ENCODE results near the gene OSR1.

OSR1 gene

GRCh38 chr2:19363474-19363778 lies 5.0 kb upstream of the OSR1 start:
- Mint-ChIP-seq H3K36me3 (no peaks in the 10 kb centered on the region), H3K4me3 (peak overlapping the region; percentile 96), H3K27me3 (peaks cover 17% of the 10 kb centered on the region), H3K9me3 (no peaks in the 10 kb centered on the region), H3K4me1 (peaks cover 17% of the 10 kb centered on the region), H3K27ac (peak overlapping the region; percentile 89)
- ATAC-seq (ENCODE audit: low read depth) (no peak), DNase-seq (ENCODE audit: low spot score in 2 of 2) (no peak)

- H3K27me3 Mint-ChIP-seq, result peaks cover 17% of the 10 kb centered on the region
- peak in 1 of 2 donors; percentile 20 for DNase-seq (ENCODE audit: low spot score in 2 of 2)
Measured at GRCh38 chr2:19362755-19363473, 4.5 kb upstream of the OSR1 start.

GRCh38 chr2:19362094-19362754 lies 3.8 kb upstream of the OSR1 start:
- Mint-ChIP-seq H3K27me3 (peaks cover 17% of the 10 kb centered on the region), H3K9me3 (no peaks in the 10 kb centered on the region), H3K27ac (peak overlapping the region; percentile 89), H3K4me1 (peaks cover 22% of the 10 kb centered on the region), H3K36me3 (no peaks in the 10 kb centered on the region), H3K4me3 (peak overlapping the region; percentile 96)
- ATAC-seq (ENCODE audit: low read depth), result peak; percentile 74
- peak in 1 of 2 donors; percentile 24 for DNase-seq (ENCODE audit: low spot score in 2 of 2)

More at GRCh38 chr2:19362755-19363473, 4.5 kb upstream of the OSR1 start:
- H3K4me1 Mint-ChIP-seq, result peaks cover 17% of the 10 kb centered on the region
- ATAC-seq (ENCODE audit: low read depth), result peak; percentile 26
- H3K9me3 Mint-ChIP-seq, result no peaks in the 10 kb centered on the region
- H3K36me3 Mint-ChIP-seq, result no peaks in the 10 kb centered on the region
- peak overlapping the region; percentile 89 for H3K27ac Mint-ChIP-seq
- H3K4me3 Mint-ChIP-seq, result peak overlapping the region; percentile 96

- peak overlapping the region; percentile 89 for H3K27ac Mint-ChIP-seq
- no peaks in the 10 kb centered on the region for H3K36me3 Mint-ChIP-seq
- no peaks in the 10 kb centered on the region for H3K9me3 Mint-ChIP-seq
- DNase-seq (ENCODE audit: low spot score in 2 of 2), result peak in 1 of 2 donors; percentile 41
- ATAC-seq (ENCODE audit: low read depth), result no peak
- H3K27me3 Mint-ChIP-seq, result peaks cover 20% of the 10 kb centered on the region
- peak overlapping the region; percentile 96 for H3K4me3 Mint-ChIP-seq
- H3K4me1 Mint-ChIP-seq, result peaks cover 22% of the 10 kb centered on the region
Measured at GRCh38 chr2:19361325-19361990, 3.0 kb upstream of the OSR1 start.

GRCh38 chr2:19360966-19361321 lies 2.5 kb upstream of the OSR1 start:
- H3K4me3 Mint-ChIP-seq, result peak overlapping the region; percentile 96
- DNase-seq (ENCODE audit: low spot score in 2 of 2) (no peak), ATAC-seq (ENCODE audit: low read depth) (no peak)
- H3K36me3 Mint-ChIP-seq, result no peaks in the 10 kb centered on the region
- H3K9me3 Mint-ChIP-seq, result no peaks in the 10 kb centered on the region
- peaks cover 22% of the 10 kb centered on the region for H3K27me3 Mint-ChIP-seq
- peaks cover 22% of the 10 kb centered on the region for H3K4me1 Mint-ChIP-seq
- no peak overlapping the region for H3K27ac Mint-ChIP-seq

GRCh38 chr2:19360266-19360965 lies 2.0 kb upstream of the OSR1 start:
- Mint-ChIP-seq H3K27ac (no peak overlapping the region), H3K9me3 (no peaks in the 10 kb centered on the region), H3K4me1 (peaks cover 22% of the 10 kb centered on the region), H3K36me3 (no peaks in the 10 kb centered on the region), H3K27me3 (peaks cover 25% of the 10 kb centered on the region), H3K4me3 (no peak overlapping the region)
- DNase-seq (ENCODE audit: low spot score in 2 of 2), result no peak
- ATAC-seq (ENCODE audit: low read depth), result no peak

- Mint-ChIP-seq H3K4me1 (peaks cover 22% of the 10 kb centered on the region), H3K27me3 (peaks cover 32% of the 10 kb centered on the region), H3K27ac (no peak overlapping the region), H3K4me3 (no peak overlapping the region), H3K36me3 (no peaks in the 10 kb centered on the region), H3K9me3 (no peaks in the 10 kb centered on the region)
- DNase-seq (ENCODE audit: low spot score in 2 of 2), result no peak
- no peak for ATAC-seq (ENCODE audit: low read depth)
Measured at GRCh38 chr2:19359456-19359855, 1.0 kb upstream of the OSR1 start.

GRCh38 chr2:19359021-19359357 lies 566 bp upstream of the OSR1 start:
- Mint-ChIP-seq H3K4me3 (no peak overlapping the region), H3K36me3 (no peaks in the 10 kb centered on the region), H3K27ac (no peak overlapping the region), H3K9me3 (no peaks in the 10 kb centered on the region), H3K4me1 (peaks cover 22% of the 10 kb centered on the region), H3K27me3 (peaks cover 36% of the 10 kb centered on the region)
- ATAC-seq (ENCODE audit: low read depth) (no peak), DNase-seq (ENCODE audit: low spot score in 2 of 2) (no peak)

- H3K36me3 Mint-ChIP-seq, result no peaks in the 10 kb centered on the region
- peak overlapping the region; percentile 17 for H3K4me3 Mint-ChIP-seq
- H3K27me3 Mint-ChIP-seq, result peaks cover 44% of the 10 kb centered on the region
- peak in 1 of 2 donors; percentile 20 for DNase-seq (ENCODE audit: low spot score in 2 of 2)
- H3K9me3 Mint-ChIP-seq, result no peaks in the 10 kb centered on the region
- H3K4me1 Mint-ChIP-seq, result peaks cover 18% of the 10 kb centered on the region
- H3K27ac Mint-ChIP-seq, result peak overlapping the region; percentile 3
- no peak for ATAC-seq (ENCODE audit: low read depth)
Measured at GRCh38 chr2:19357402-19358241, 801 bp downstream of the OSR1 start.

- Mint-ChIP-seq H3K27me3 (peaks cover 46% of the 10 kb centered on the region), H3K9me3 (no peaks in the 10 kb centered on the region), H3K4me3 (no peak overlapping the region), H3K4me1 (peaks cover 16% of the 10 kb centered on the region), H3K27ac (peak overlapping the region; percentile 3), H3K36me3 (no peaks in the 10 kb centered on the region)
- no peak for ATAC-seq (ENCODE audit: low read depth)
- DNase-seq (ENCODE audit: low spot score in 2 of 2), result peak in 1 of 2 donors; percentile 22
Measured at GRCh38 chr2:19356545-19357401, 1.6 kb downstream of the OSR1 start.

GRCh38 chr2:19355931-19356544 lies 2.4 kb downstream of the OSR1 start:
- Mint-ChIP-seq H3K9me3 (no peaks in the 10 kb centered on the region), H3K27me3 (peaks cover 48% of the 10 kb centered on the region), H3K4me1 (peaks cover 13% of the 10 kb centered on the region), H3K36me3 (no peaks in the 10 kb centered on the region), H3K27ac (peak overlapping the region; percentile 3), H3K4me3 (no peak overlapping the region)
- DNase-seq (ENCODE audit: low spot score in 2 of 2) (no peak), ATAC-seq (ENCODE audit: low read depth) (no peak)

- H3K4me1 Mint-ChIP-seq, result peaks cover 13% of the 10 kb centered on the region
- H3K4me3 Mint-ChIP-seq, result no peak overlapping the region
Measured at GRCh38 chr2:19355416-19355821, 3.0 kb downstream of the OSR1 start.

More at GRCh38 chr2:19355416-19355821, 3.0 kb downstream of the OSR1 start:
- ATAC-seq (ENCODE audit: low read depth) (no peak), DNase-seq (ENCODE audit: low spot score in 2 of 2) (no peak)
- Mint-ChIP-seq H3K27ac (no peak overlapping the region), H3K36me3 (no peaks in the 10 kb centered on the region), H3K27me3 (peaks cover 48% of the 10 kb centered on the region), H3K9me3 (no peaks in the 10 kb centered on the region)
